22Rv1 (cell line): ENCODE results near the gene SEZ6.

Experiments
- ZFX ChIP-seq: fragments of 450-650 bp; IDR thresholded peaks from 2 replicates; pipeline ENCODE4 v1.6.1; 2017; ENCODE audit warnings: antibody characterized with exemption, borderline replicate concordance
- TF ChIP-seq, protein P1 (sequence below): fragments of 450-650 bp; IDR thresholded peaks from 2 replicates; pipeline ENCODE4 v1.5.1; 2017; ENCODE audit warnings: mild to moderate bottlenecking

DNA sequence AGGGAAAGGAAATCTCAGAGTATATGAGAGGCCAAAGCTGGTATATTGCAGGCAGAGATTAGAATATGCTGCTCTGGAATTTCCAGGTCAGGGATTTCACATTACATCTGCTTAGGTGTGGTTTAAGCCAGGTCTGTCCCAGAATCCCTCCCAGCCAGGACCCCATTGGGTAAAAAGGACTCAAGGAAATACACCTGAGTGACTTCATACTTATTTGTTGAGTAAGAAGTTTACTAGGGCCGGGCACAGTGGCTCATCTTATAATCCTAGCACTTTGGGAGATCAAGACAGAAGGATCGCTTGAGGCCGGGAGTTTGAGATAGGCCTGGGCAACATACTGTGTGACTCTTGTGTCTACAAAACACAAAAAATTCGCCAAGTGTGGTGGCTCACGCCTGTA is 44.3 kb upstream of the SEZ6 start:
- TF ChIP-seq, protein P1, sequence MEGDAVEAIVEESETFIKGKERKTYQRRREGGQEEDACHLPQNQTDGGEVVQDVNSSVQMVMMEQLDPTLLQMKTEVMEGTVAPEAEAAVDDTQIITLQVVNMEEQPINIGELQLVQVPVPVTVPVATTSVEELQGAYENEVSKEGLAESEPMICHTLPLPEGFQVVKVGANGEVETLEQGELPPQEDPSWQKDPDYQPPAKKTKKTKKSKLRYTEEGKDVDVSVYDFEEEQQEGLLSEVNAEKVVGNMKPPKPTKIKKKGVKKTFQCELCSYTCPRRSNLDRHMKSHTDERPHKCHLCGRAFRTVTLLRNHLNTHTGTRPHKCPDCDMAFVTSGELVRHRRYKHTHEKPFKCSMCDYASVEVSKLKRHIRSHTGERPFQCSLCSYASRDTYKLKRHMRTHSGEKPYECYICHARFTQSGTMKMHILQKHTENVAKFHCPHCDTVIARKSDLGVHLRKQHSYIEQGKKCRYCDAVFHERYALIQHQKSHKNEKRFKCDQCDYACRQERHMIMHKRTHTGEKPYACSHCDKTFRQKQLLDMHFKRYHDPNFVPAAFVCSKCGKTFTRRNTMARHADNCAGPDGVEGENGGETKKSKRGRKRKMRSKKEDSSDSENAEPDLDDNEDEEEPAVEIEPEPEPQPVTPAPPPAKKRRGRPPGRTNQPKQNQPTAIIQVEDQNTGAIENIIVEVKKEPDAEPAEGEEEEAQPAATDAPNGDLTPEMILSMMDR: no peak
- TF ChIP-seq ZFX: no peak
